Activated T-cell treated with anti-CD3 and anti-CD28 coated beads, Interleukin-2, amount 50 U/mL, for 72 hours (primary cell): ENCODE results near the gene ELMO1. TPM values are rescaled to one million over a fixed set of nuclear protein-coding genes. Genes with fewer than 3 reads are reported as not detected.

Experiments used
- ATAC-seq, 2 donors: fragments of 150-1000 bp; cut with Tn5 transposase; replicated peaks in 1 of 2; 2 replicates each; pipeline ENCODE4 v1.10.0; 2021; ENCODE audit warnings: moderate library complexity in 2 of 2, mild to moderate bottlenecking in 1 of 2
- DNase-seq, 2 donors: peaks; one replicate each; pipeline ENCODE4 v3.0.0; 2021 to 2022; ENCODE audit warnings: mixed read lengths in 1 of 2
- H3K27ac Mint-ChIP-seq: one replicate; pipeline ENCODE4 v1.8.0; 2022; ENCODE audit warnings: mild to moderate bottlenecking, moderate library complexity, mixed read lengths
- H3K27me3 Mint-ChIP-seq: one replicate; pipeline ENCODE4 v1.8.0; 2022; ENCODE audit warnings: low read depth, mixed read lengths
- H3K36me3 Mint-ChIP-seq, 2 donors: one replicate each; pipeline ENCODE4 v1.8.0; 2022; ENCODE audit warnings: mixed read lengths in 2 of 2, mild to moderate bottlenecking in 1 of 2; ENCODE audit not compliant: insufficient read depth in 2 of 2
- H3K4me1 Mint-ChIP-seq: one replicate; pipeline ENCODE4 v1.8.0; 2022; ENCODE audit warnings: low read depth, mixed read lengths
- H3K4me3 Mint-ChIP-seq, 2 donors: one replicate each; pipeline ENCODE4 v1.8.0; 2022; ENCODE audit warnings: mild to moderate bottlenecking in 2 of 2, mixed read lengths in 2 of 2, moderate library complexity in 2 of 2
- H3K9me3 Mint-ChIP-seq, 2 donors: one replicate each; pipeline ENCODE4 v1.8.0; 2022; ENCODE audit warnings: mixed read lengths in 2 of 2
- total RNA-seq, 2 donors: library from RNA; stranded (reverse); gene quantifications; one replicate each; pipeline ENCODE4 v1.2.3, GENCODE V29; 2022

The ELMO1 gene
- total RNA-seq, 2 donors from 2014 or later: 97.2 to 113 TPM

DNA sequence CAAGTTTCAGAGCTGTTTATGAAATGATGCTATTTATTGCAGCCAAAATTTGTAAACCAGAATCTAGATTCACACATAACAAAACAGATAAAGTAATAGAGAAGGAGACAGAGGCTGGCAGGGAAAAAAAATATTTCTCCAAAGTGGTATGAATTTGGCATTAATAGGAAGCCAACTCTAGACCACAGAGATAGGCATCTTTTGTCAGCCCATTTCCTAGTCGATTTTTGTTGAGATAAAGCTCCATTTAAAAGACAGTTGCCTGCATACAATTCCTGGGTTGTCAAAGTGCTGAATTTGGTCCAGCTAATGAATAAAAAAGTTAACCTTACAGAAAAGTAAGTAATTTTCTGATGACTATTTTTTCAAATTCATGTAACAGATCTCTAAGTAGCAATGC, 219.3 kb downstream of the ELMO1 start:
- Mint-ChIP-seq H3K36me3 (peaks cover 0 to 1% of the 10 kb centered on the region in 2 donors), H3K9me3 (no peaks in the 10 kb centered on the region), H3K4me1 (peaks cover 5% of the 10 kb centered on the region), H3K4me3 (no peak overlapping the region), H3K27ac (no peak overlapping the region), H3K27me3 (no peaks in the 10 kb centered on the region)
- no peak for DNase-seq
- ATAC-seq: no peak

DNA sequence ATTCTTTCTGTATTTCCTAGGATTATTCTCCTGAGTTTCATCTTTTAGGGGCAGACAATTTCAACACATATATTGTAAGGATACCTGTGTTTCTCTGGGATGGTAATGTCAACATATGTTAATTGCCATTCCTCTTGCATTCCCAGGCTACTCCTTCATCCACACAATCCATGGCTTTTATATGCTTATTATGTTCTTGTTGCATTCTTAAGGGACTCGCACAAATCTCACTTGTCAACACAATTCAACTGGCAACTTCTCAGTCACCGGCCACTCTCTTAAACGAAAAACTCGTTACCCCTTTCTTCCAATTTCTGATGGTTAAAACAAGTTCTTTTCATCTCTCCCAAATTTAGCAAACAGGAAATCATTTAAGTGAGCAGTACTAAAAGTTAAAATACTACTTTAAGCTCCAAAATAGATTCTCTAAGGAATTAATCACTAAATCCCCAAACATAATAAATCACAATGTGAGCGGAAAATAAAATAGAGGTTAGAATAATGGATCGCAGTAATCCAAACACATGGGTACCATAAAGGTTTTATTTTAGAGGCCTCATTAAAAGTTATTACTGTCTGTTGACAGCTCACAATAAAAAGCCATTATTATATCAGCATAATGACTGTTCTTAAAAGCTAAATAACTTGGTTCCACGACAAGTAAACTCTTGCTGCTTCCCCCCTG, 223.2 kb downstream of the ELMO1 start:
- H3K36me3 Mint-ChIP-seq: peaks cover 0 to 8% of the 10 kb centered on the region in 2 donors
- H3K27me3 Mint-ChIP-seq: no peaks in the 10 kb centered on the region
- ATAC-seq (no peak), DNase-seq (no peak)
- H3K27ac Mint-ChIP-seq: no peak overlapping the region
- no peaks in the 10 kb centered on the region for H3K9me3 Mint-ChIP-seq
- H3K4me3 Mint-ChIP-seq: no peak overlapping the region
- peaks cover 6% of the 10 kb centered on the region for H3K4me1 Mint-ChIP-seq

DNA sequence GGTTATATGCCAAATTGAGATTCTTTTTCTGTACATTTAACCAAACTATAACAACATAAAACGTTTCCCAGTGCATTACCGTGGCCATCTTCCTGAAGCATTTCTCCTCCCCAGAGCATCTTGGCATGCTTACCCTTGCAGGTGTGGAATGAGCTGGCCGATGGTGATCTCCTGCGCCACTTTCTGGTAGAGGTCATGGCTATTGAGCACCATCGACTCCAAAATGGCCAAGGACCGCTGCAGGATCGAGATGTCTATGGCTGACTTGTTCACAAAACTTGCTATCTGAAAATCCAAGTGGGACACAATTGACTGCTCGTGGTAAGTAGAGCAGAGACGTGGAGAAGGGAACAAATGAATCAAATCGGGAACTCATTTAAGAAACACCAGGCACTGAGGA, 223.9 kb downstream of the ELMO1 start:
- ATAC-seq (no peak), DNase-seq (no peak)
- H3K36me3 Mint-ChIP-seq: peaks cover 0 to 8% of the 10 kb centered on the region in 2 donors
- H3K27ac Mint-ChIP-seq: no peak overlapping the region
- H3K9me3 Mint-ChIP-seq: no peaks in the 10 kb centered on the region
- peaks cover 6% of the 10 kb centered on the region for H3K4me1 Mint-ChIP-seq
- H3K4me3 Mint-ChIP-seq: no peak overlapping the region
- H3K27me3 Mint-ChIP-seq: no peaks in the 10 kb centered on the region

DNA sequence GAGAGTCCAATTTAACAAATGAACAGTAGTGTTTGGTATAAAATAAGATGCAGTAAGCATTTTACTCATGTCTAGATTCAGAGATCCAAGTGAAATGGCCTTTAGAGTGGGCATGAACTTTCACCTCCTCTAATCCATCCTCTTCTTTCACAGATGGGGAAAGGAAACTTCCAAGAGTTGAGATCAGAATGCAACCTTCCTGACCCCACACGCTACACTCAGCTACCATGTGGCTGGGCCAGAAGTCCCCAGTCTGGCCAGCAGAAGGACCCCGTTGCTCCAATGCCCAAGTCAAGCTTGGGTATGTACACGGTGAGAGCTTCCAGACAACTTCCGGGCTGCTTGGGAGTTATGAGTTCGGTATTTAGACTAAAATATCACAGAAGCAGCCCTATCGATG, 228.0 kb downstream of the ELMO1 start:
- H3K27ac Mint-ChIP-seq: no peak overlapping the region
- peaks cover 21% of the 10 kb centered on the region for H3K4me1 Mint-ChIP-seq

DNA sequence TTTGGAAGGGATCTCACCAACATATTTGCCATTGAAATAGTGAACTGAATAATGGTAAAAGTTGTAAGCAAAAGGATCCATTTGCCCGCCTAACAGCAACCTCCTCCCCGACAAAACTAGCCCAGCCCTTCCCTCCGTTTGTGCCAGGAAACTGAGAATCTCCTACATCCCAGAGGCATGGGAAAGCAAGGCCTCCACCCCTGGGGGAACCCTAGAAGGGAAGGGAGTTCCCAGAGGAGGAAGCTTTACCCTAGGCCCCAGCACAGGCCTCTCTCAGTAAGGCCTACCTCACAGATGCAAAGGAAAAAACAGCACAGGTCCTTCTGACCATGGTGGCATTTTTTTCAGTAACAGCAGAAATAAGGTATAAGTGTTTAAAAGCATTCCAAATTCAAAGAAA, 229.7 kb downstream of the ELMO1 start:
- Mint-ChIP-seq H3K27me3 (no peaks in the 10 kb centered on the region), H3K27ac (no peak overlapping the region), H3K4me1 (peaks cover 26% of the 10 kb centered on the region), H3K9me3 (no peaks in the 10 kb centered on the region), H3K36me3 (peaks cover 0 to 8% of the 10 kb centered on the region in 2 donors), H3K4me3 (no peak overlapping the region)
- ATAC-seq (no peak), DNase-seq (no peak)

More for the DNA sequence above, 228.0 kb downstream of the ELMO1 start:
- peaks cover 0 to 10% of the 10 kb centered on the region in 2 donors for H3K36me3 Mint-ChIP-seq
- DNase-seq (no peak), ATAC-seq (no peak)
- H3K4me3 Mint-ChIP-seq: no peak overlapping the region
- H3K27me3 Mint-ChIP-seq: no peaks in the 10 kb centered on the region
- H3K9me3 Mint-ChIP-seq: no peaks in the 10 kb centered on the region

DNA sequence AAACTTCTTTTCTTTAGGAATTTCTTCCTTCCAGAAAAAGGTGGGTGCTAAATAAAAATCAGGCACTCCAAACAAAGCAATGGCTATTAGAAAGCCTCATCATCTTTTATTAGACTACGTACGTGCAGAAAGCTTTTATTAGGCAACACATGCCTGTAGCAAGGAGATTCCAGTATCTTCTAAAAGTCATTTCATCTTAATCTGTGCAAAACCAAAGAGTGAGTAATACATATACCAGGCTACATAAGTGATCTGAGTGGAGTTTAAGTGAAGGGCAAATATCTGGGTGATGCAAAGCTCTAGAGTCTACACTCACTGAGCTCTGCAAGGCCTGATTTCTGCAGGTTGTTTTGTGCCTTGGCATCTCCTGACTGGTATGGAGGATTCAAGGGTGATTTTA, 231.7 kb downstream of the ELMO1 start:
- H3K27ac Mint-ChIP-seq: peak overlapping the region; percentile 81
- no peaks in the 10 kb centered on the region for H3K27me3 Mint-ChIP-seq
- H3K4me1 Mint-ChIP-seq: peaks cover 27% of the 10 kb centered on the region
- DNase-seq (no peak), ATAC-seq (no peak)
- peaks cover 0 to 5% of the 10 kb centered on the region in 2 donors for H3K36me3 Mint-ChIP-seq
- no peaks in the 10 kb centered on the region for H3K9me3 Mint-ChIP-seq
- no peak overlapping the region for H3K4me3 Mint-ChIP-seq

DNA sequence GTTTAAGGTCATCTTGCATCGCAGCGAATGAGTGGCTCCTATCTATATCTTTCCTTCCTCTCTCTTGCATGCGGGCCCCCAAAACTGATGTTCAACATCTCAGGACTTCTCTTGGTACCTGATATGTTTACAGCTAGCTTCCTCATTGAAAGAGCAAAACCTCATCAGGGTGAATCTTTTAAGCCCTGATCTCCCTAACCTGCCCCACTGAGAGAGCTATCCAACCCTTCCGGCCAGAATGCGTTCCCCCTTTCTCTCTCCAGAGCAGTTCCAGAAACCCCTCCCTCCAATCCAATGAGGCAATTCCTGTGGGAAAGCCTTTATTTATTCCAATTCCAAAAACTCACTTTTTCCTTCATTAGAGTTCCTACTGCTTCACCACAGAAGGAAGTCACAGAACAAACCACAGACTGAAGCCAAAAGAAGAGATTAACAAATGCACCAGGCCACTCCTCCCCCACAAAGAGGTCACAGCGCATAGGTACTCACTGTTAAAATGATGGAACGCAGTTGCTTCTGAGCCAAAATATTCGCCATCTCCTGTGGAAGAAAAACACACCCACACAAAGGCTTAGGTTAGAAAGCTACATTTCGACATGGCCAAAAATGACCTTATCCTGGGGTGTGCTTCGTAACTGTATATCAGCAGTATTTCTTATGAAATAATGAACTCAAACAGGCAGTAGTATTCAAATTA, 232.4 kb downstream of the ELMO1 start:
- H3K4me1 Mint-ChIP-seq: peaks cover 27% of the 10 kb centered on the region
- peaks cover 0 to 5% of the 10 kb centered on the region in 2 donors for H3K36me3 Mint-ChIP-seq
- DNase-seq: no peak
- ATAC-seq: no peak
- no peaks in the 10 kb centered on the region for H3K27me3 Mint-ChIP-seq
- H3K27ac Mint-ChIP-seq: peak overlapping the region; percentile 92
- H3K9me3 Mint-ChIP-seq: no peaks in the 10 kb centered on the region
- H3K4me3 Mint-ChIP-seq: no peak overlapping the region

DNA sequence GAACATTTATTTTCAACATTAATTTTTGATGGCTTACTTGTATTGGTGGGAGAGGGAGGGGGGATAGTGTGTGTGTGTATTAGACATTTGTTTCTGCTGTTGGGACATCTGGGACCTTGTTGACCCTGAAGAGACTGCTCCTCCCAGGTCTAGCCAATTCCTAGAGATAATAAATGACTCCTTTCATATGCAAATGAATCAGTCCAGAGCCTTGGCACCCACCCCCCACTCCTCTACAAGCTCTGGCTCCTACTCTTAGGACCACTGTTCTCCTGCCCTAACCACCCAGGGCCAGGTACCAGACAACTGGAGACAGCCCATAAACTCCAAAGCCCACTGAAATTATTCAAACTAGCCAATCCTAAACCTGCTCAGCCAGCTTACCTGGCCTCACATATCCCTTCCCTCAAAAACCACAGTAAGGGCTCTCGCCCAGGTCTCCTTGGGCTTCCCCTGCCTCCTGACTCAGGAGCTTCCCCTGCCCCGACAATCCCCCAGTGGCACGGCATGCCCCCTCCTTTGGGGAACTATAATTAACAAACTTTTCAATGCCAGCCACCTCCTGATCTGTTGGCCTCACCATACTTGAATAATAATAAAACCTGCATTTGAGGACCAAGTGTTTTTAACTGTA, 233.3 kb downstream of the ELMO1 start:
- H3K27ac Mint-ChIP-seq: peak overlapping the region; percentile 92
- peaks cover 0 to 5% of the 10 kb centered on the region in 2 donors for H3K36me3 Mint-ChIP-seq
- DNase-seq (no peak), ATAC-seq (no peak)
- H3K4me1 Mint-ChIP-seq: peaks cover 27% of the 10 kb centered on the region
- H3K27me3 Mint-ChIP-seq: no peaks in the 10 kb centered on the region
- no peak overlapping the region for H3K4me3 Mint-ChIP-seq
- H3K9me3 Mint-ChIP-seq: no peaks in the 10 kb centered on the region

DNA sequence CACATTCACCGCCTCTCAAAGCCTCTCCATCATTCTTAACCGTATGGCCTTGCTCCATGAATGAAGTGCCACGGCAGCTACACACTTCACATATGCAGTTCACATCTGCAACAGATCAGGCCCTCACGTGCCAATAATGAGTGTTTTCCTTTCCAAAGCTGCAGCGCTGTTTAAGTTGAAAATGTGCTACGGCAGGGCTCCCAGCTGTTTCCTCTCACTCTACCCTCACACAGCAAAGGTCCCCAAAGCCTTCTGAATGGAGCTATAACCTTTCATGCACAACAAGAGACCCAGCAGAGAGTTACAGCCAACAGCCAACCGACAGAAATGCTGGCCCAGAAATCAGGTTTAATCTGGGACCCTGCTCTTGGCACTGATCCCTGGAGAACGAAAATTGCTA, 236.1 kb downstream of the ELMO1 start:
- Mint-ChIP-seq H3K27ac (peak overlapping the region; percentile 74), H3K4me1 (peaks cover 21% of the 10 kb centered on the region), H3K27me3 (no peaks in the 10 kb centered on the region), H3K4me3 (no peak overlapping the region), H3K36me3 (peaks cover 0 to 15% of the 10 kb centered on the region in 2 donors), H3K9me3 (no peaks in the 10 kb centered on the region)
- DNase-seq: no peak
- no peak for ATAC-seq

DNA sequence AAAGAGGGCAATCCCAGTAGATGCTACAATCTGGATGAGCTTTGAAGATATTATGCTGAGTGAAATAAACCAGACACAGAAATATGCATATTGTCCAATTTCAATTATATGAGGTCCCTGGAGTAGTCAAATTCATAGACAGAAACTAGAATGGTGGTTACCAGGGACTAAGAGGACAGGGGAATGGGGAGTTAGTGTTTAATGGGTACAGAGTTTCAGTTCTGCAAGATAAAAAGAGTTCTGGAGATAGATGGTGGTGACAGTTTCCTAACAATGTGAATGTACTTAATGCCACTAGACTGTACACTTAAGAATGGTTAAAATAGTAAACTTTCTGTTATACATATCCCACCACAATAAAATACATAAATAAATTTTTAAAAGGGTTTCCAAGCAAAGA, 236.6 kb downstream of the ELMO1 start:
- Mint-ChIP-seq H3K9me3 (no peaks in the 10 kb centered on the region), H3K36me3 (peaks cover 0 to 15% of the 10 kb centered on the region in 2 donors), H3K4me3 (no peak overlapping the region), H3K4me1 (peaks cover 16% of the 10 kb centered on the region), H3K27ac (no peak overlapping the region), H3K27me3 (no peaks in the 10 kb centered on the region)
- no peak for DNase-seq
- ATAC-seq: no peak

DNA sequence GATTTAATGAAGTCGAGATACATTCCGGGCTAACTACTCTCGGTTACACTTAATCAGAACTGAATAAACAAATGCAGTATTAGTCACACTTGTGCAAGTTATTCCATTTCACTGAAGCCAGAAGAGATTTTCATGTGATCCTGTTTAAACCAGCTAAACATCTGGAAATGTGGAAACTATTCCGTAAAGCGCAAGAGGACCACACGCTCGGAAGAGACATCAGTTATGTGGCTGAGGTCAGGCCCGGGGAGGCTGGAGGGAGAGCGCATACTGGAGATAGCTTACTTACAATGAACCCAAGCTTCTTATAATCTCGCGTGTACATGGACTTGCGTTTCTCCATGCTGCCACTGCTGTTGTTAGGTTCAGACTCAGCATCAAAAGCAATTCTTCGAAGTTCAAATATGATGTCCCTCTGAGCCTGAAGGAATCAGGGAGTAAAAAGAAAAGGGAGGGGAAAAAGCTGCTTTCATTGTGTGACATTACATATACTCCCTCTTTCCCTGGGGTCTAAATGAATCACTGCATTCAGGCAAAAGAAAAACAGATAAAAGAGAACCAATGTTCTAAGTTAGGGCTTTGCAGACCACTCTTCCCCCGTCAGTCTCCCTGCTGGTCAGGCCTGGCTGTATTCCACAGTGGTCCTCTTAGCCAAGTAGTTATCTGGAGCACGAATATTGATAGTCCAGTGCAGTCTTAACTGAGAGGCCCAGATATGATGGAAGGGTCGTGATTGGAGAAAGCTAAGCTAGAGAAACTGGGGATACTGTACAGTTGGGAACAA, 237.4 kb downstream of the ELMO1 start:
- ATAC-seq (no peak), DNase-seq (no peak)
- Mint-ChIP-seq H3K4me1 (peaks cover 20% of the 10 kb centered on the region), H3K4me3 (no peak overlapping the region), H3K9me3 (no peaks in the 10 kb centered on the region), H3K36me3 (peaks cover 0 to 16% of the 10 kb centered on the region in 2 donors), H3K27me3 (no peaks in the 10 kb centered on the region), H3K27ac (no peak overlapping the region)

DNA sequence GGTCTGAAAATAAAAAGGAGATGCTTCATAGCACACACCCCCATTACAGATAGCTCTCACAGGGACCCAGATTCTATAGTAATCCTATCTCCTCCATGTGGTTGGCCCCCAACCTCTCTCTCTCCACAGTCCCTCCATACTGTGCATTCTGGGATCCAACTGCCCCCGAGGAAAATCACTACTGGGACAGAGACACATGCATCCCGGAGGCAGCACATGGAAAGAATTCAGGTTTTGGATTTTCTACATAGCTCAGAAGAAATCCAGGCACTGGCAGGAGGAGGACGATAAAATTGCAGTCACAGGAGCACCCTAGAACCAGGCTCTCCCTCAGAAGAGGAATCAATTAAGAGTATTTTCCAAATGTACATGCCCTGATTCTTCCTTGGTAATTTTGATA, 239.5 kb downstream of the ELMO1 start:
- peaks cover 24% of the 10 kb centered on the region for H3K4me1 Mint-ChIP-seq
- no peak for DNase-seq
- H3K4me3 Mint-ChIP-seq: no peak overlapping the region
- no peak overlapping the region for H3K27ac Mint-ChIP-seq
- no peaks in the 10 kb centered on the region for H3K27me3 Mint-ChIP-seq
- no peaks in the 10 kb centered on the region for H3K9me3 Mint-ChIP-seq
- ATAC-seq: no peak
- peaks cover 3 to 29% of the 10 kb centered on the region in 2 donors for H3K36me3 Mint-ChIP-seq

DNA sequence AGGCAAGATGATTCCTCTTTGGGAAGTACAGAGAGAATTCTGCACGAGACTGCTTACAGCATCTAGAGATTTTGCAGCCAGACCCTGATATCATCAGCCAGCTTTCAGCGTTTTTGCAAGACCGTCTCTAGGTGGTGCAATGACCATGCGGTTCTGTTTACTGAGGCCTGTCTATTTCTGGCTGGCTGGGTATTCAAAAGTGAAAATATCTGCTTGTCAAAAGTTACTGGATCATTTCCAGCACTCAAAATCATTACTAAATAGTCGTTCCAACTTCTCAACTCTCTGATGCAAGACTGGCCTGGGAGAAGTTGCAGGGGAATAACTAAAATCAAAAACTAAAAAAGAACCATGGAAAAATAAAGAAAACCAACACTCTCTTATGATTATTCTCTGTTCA, 240.1 kb downstream of the ELMO1 start:
- DNase-seq (peak; percentile 6 to 12), ATAC-seq (no peak)
- H3K36me3 Mint-ChIP-seq: peaks cover 4 to 31% of the 10 kb centered on the region in 2 donors
- H3K4me3 Mint-ChIP-seq: no peak overlapping the region
- H3K9me3 Mint-ChIP-seq: no peaks in the 10 kb centered on the region
- no peaks in the 10 kb centered on the region for H3K27me3 Mint-ChIP-seq
- peak overlapping the region; percentile 68 for H3K27ac Mint-ChIP-seq
- peaks cover 23% of the 10 kb centered on the region for H3K4me1 Mint-ChIP-seq
